Tibial nerve (tissue), 3 donors: ENCODE data around the gene SPC25.

Experiments used
- CTCF ChIP-seq, 5 experiments: fragments of 200-600 bp in 3 of 5; fragments of 450-650 bp in 2 of 5; sonication (generic) in 3 of 5; IDR thresholded peaks; one replicate each; pipeline ENCODE4 v1.5.1; 2016 to 2019; ENCODE audit warnings: antibody characterized with exemption in 5 of 5, mild to moderate bottlenecking in 3 of 5, moderate library complexity in 2 of 5
- POLR2A ChIP-seq, 2 donors: fragments of 450-650 bp; IDR thresholded peaks; one replicate each; pipeline ENCODE4 v1.6.1; 2017; ENCODE audit warnings: antibody characterized with exemption in 2 of 2, mild to moderate bottlenecking in 2 of 2, moderate library complexity in 2 of 2

- TF ChIP-seq POLR2A (IDR thresholded peaks at IDR 0.05) (no peak), CTCF (IDR thresholded peaks at IDR 0.05) (no peak)
Observed at GRCh38 chr2:168895771-168896170, 5.5 kb upstream of the SPC25 start.
